GM19452 (cell line): ENCODE data around the gene HCN1.
"Not testable (repeated sequence)": the region's sequence is repeated elsewhere in the genome, so short reads cannot be mapped to it uniquely, and the experiment has no call there.

Experiments used
- ATAC-seq: cut with Tn5 transposase; IDR thresholded peaks from one replicate; pipeline ENCODE4 v1.9.1; 2021; ENCODE audit not compliant: unreplicated experiment

Gene HCN1

GRCh38 chr5:45437752-45438151 is 258.4 kb downstream of the HCN1 start:
- no peak for ATAC-seq

GRCh38 chr5:45417285-45417998 is 278.7 kb downstream of the HCN1 start:
- no peak for ATAC-seq

DNA sequence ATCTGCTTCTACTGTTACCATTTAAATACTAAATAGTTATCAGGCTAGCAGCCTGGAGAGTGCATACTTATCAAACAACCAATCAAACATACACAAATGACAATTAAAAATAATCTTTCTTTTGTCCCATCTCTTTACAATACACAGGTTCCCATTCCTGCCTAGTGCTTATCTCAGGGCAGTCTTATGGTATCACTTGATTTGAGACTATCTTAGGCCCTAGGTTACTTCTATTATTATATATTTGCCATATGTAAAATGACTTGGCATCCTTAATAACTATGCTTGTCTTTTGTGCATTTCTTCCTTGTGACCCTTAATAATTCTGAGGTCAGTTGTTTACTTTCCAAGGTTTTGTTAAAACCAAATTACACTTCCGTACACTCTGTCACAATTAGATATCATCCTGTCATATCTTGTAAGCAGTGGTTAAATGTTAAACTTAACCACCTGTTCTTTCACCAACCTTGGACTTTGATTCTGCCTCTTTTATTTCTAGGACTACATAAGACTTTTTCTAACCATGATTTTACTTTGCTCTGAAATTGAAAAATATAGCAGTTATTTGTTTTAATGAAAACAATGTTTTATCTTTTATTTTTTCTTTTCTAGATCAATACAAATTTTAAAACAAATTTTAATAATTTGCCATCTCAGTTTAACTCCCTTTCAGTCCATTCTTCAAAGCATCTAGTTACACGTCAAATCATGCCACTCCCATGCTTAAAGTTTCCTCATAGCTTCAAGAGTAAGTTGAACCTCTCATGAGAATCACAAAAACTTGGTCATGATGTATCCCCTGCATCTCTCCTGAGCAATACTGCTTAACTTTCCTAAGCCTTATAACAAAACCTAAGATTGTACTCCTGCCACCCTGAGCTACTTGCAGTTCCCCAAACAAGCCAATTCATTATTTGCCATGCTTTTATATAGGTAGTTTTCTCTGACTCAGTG is 281.3 kb downstream of the HCN1 start:
- no peak for ATAC-seq

GRCh38 chr5:45411971-45412612 is 284.1 kb downstream of the HCN1 start:
- ATAC-seq: no peak

DNA sequence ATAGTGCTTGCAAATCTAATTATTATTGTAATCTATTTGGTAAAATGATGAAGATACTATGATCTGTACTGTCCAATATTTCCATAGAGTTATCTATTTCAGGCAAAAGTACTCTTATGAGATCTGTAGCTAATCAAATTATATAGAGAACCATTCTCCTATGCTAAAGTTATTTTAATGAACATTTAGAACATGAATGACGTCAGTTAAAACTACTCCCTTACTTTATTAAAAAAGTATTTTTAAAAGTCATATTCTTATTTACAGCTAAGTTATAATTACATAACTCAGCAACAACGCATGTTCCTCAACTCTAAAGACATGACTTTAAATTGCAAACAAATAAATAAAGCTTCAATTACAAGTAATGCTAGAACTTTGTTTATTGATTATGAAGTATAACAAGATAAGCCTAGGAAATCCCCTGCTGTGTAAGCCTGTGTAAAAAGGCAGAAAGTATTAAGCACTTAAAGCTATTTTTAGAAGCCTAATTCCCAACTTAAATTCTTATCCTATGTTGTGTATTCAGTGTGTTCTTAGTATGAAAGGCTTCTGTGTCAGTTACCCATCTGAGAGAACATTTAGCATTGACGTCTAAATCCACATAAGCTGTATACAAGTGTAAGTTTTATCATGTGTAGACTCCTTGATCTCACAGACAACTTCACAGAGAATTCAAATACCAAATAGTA is 285.7 kb downstream of the HCN1 start:
- no peak for ATAC-seq

- no peak for ATAC-seq
Observed at GRCh38 chr5:45408067-45408466, 288.1 kb downstream of the HCN1 start.

- no peak for ATAC-seq
Observed at GRCh38 chr5:45402804-45403455, 293.2 kb downstream of the HCN1 start.

GRCh38 chr5:45399041-45399440 is 297.1 kb downstream of the HCN1 start:
- ATAC-seq: no peak

- ATAC-seq: no peak
Observed at GRCh38 chr5:45385321-45386058, 310.7 kb downstream of the HCN1 start.

- no peak for ATAC-seq
Observed at GRCh38 chr5:45383985-45384384, 312.2 kb downstream of the HCN1 start.

DNA sequence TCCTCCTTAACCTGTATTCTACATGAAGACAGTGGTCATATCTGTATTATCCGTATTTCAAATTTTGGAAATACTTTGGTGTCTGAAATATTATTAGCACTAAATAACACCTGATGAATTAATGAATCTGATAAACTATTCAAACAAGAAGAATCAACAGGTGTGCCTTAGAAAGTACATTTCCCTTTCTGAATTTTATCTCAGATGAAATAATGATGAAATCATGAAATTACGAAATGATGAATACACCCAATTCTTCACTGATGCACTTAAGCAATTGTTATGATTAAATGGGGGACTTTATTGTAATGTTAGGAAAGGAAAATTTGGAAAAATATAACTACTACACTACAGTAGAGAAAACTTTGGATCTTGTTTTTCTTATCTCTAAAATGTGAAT is 313.6 kb downstream of the HCN1 start:
- ATAC-seq: no peak

DNA sequence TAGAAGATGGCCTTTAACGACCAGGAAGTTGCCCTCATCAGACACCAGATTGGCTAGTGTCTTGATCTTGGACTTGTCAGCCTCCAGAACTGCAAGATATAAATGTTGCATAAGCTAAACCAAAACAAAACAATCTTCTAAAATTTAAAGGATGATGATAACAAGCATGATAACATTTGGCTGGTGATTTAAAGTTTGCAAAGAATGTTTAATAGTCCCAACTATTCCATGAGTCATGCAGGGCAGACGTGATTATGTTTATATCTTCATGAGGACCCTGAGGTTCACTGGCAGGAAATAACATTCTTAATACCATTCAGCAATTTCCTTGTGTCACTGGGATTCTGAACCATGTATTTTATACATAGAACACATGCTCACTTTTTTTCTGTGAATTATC is 319.8 kb downstream of the HCN1 start:
- no peak for ATAC-seq

DNA sequence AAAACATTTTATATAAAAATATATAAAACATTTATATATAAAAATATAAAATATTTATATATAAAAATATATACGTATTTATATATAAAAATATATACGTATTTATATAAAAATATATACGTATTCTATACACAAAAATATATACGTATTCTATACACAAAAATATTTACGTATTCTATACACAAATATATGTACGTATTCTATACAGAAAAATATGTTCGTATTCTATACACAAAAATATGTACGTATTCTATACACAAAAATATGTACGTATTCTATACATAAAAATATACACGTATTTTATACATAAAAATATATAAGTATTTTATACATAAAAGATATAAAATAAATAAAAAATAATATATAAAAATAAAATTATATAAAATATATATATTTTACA is 323.6 kb downstream of the HCN1 start:
- ATAC-seq: no peak

- ATAC-seq: not testable (repeated sequence)
Observed at GRCh38 chr5:45371423-45371822, 324.8 kb downstream of the HCN1 start.

- ATAC-seq: no peak
Observed at GRCh38 chr5:45355189-45355992, 340.8 kb downstream of the HCN1 start.

DNA sequence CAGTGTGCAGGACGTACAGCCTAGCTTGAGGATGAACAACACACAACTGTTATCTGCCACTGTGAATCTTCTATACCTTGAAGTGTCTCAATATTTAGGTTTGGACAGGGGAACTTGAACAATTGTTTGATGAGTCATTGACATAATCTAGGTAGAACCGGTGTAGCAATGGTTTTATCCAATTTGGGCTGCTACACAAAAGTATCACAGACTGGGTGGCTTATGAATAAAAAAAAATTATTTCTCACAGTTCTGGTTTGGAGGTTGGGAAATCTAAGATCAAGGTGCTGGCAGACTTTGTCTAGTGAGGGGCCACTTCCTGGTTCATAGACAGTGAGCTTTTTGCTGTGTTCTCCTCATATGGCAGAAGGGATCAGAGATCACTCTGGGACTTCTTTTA is 359.7 kb downstream of the HCN1 start:
- ATAC-seq: no peak

GRCh38 chr5:45335978-45336377 is 360.2 kb downstream of the HCN1 start:
- no peak for ATAC-seq

GRCh38 chr5:45335346-45335745 is 360.8 kb downstream of the HCN1 start:
- ATAC-seq: no peak

DNA sequence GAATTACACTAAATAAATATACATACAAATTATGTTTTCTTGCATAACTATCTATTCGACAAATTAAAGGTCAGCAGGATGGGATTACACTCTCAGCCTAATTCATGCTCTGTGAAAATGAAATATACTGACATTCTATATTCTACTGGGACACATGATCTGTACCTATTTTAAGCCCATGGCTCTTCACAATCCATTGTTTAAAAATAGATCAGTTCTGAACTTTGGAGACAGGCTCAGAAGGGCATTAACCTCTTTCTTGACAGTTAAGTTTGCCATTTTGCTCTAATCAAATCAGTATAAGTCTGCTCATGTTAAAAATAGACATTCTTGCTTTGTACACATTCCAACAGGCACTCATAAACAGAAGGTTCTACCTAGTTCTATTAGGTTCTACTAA is 361.2 kb downstream of the HCN1 start:
- ATAC-seq: no peak
